ENCODE results near the gene SFSWAP.
A peak's percentile ranks its signal among the peaks of the same experiment; 100 is the strongest.
"Not testable (repeated sequence)": the region's sequence is repeated elsewhere in the genome, so short reads cannot be mapped to it uniquely, and the experiment has no call there.

Gene SFSWAP

GRCh38 chr12:131679186-131679585, 31.7 kb upstream of the SFSWAP start:
- DNase-seq (ENCODE audit: low read depth in 2 of 3, low spot score in 1 of 3), result not testable (repeated sequence)

GRCh38 chr12:131679816-131680215, 31.1 kb upstream of the SFSWAP start:
- DNase-seq (ENCODE audit: low read depth in 2 of 3, low spot score in 1 of 3), result not testable (repeated sequence)

GRCh38 chr12:131680392-131681256, 30.3 kb upstream of the SFSWAP start:
- DNase-seq (ENCODE audit: low read depth in 2 of 3, low spot score in 1 of 3), result not testable (repeated sequence)

- DNase-seq (ENCODE audit: low read depth in 2 of 3, low spot score in 1 of 3), result no peak
Observed at GRCh38 chr12:131681257-131681620, 29.7 kb upstream of the SFSWAP start.

GRCh38 chr12:131681746-131682509, 29.0 kb upstream of the SFSWAP start:
- DNase-seq (ENCODE audit: low read depth in 2 of 3, low spot score in 1 of 3), result peak in 2 of 3 donors; percentile 51 to 60

GRCh38 chr12:131682510-131682895, 28.4 kb upstream of the SFSWAP start:
- DNase-seq (ENCODE audit: low read depth in 2 of 3, low spot score in 1 of 3), result no peak

- DNase-seq (ENCODE audit: low read depth in 2 of 3, low spot score in 1 of 3), result no peak
Observed at GRCh38 chr12:131683266-131684014, 27.4 kb upstream of the SFSWAP start.

GRCh38 chr12:131684015-131684725, 26.7 kb upstream of the SFSWAP start:
- DNase-seq (ENCODE audit: low read depth in 2 of 3, low spot score in 1 of 3), result no peak

- no peak for DNase-seq (ENCODE audit: low read depth in 2 of 3, low spot score in 1 of 3)
Observed at GRCh38 chr12:131687346-131688125, 23.4 kb upstream of the SFSWAP start.

GRCh38 chr12:131688131-131688844, 22.6 kb upstream of the SFSWAP start:
- no peak for DNase-seq (ENCODE audit: low read depth in 2 of 3, low spot score in 1 of 3)

- DNase-seq (ENCODE audit: low read depth in 2 of 3, low spot score in 1 of 3), result no peak
Observed at GRCh38 chr12:131688845-131689154, 22.1 kb upstream of the SFSWAP start.

- DNase-seq (ENCODE audit: low read depth in 2 of 3, low spot score in 1 of 3), result no peak
Observed at GRCh38 chr12:131690320-131690719, 20.6 kb upstream of the SFSWAP start.

- no peak for DNase-seq (ENCODE audit: low read depth in 2 of 3, low spot score in 1 of 3)
Observed at GRCh38 chr12:131692431-131692830, 18.5 kb upstream of the SFSWAP start.

- DNase-seq (ENCODE audit: low read depth in 2 of 3, low spot score in 1 of 3), result no peak
Observed at GRCh38 chr12:131693149-131693548, 17.7 kb upstream of the SFSWAP start.

GRCh38 chr12:131694116-131694838, 16.6 kb upstream of the SFSWAP start:
- no peak for DNase-seq (ENCODE audit: low read depth in 2 of 3, low spot score in 1 of 3)

GRCh38 chr12:131695968-131696367, 14.9 kb upstream of the SFSWAP start:
- no peak for DNase-seq (ENCODE audit: low read depth in 2 of 3, low spot score in 1 of 3)

GRCh38 chr12:131698286-131698685, 12.6 kb upstream of the SFSWAP start:
- DNase-seq (ENCODE audit: low read depth in 2 of 3, low spot score in 1 of 3), result no peak

GRCh38 chr12:131699434-131699833, 11.5 kb upstream of the SFSWAP start:
- no peak for DNase-seq (ENCODE audit: low read depth in 2 of 3, low spot score in 1 of 3)

- DNase-seq (ENCODE audit: low read depth in 2 of 3, low spot score in 1 of 3), result no peak
Observed at GRCh38 chr12:131700271-131700670, 10.6 kb upstream of the SFSWAP start.
